GM21447 (cell line): ENCODE measurements around the gene SPATC1L.

ENCODE experiments used
- ATAC-seq: cut with Tn5 transposase; IDR thresholded peaks from one replicate; pipeline ENCODE4 v1.9.1; 2021; ENCODE audit not compliant: unreplicated experiment

The SPATC1L gene

GRCh38 chr21:46122237-46122671 lies 62.0 kb downstream of the SPATC1L start:
- ATAC-seq, result no peak

GRCh38 chr21:46121286-46122221 lies 62.7 kb downstream of the SPATC1L start:
- ATAC-seq, result no peak

- ATAC-seq, result no peak
Observed at GRCh38 chr21:46120301-46121285, 63.7 kb downstream of the SPATC1L start.

GRCh38 chr21:46119637-46120271 lies 64.5 kb downstream of the SPATC1L start:
- ATAC-seq, result no peak

GRCh38 chr21:46119144-46119636 lies 65.1 kb downstream of the SPATC1L start:
- no peak for ATAC-seq

- ATAC-seq, result no peak
Observed at GRCh38 chr21:46118316-46119143, 65.7 kb downstream of the SPATC1L start.

GRCh38 chr21:46117586-46118315 lies 66.5 kb downstream of the SPATC1L start:
- no peak for ATAC-seq

- no peak for ATAC-seq
Observed at GRCh38 chr21:46116776-46117585, 67.3 kb downstream of the SPATC1L start.

- ATAC-seq, result no peak
Observed at GRCh38 chr21:46116189-46116775, 68.0 kb downstream of the SPATC1L start.

- ATAC-seq, result no peak
Observed at GRCh38 chr21:46115441-46116188, 68.6 kb downstream of the SPATC1L start.

- no peak for ATAC-seq
Observed at GRCh38 chr21:46114963-46115362, 69.3 kb downstream of the SPATC1L start.

- ATAC-seq, result no peak
Observed at GRCh38 chr21:46113497-46114176, 70.6 kb downstream of the SPATC1L start.

GRCh38 chr21:46112725-46113215 lies 71.5 kb downstream of the SPATC1L start:
- no peak for ATAC-seq

GRCh38 chr21:46111857-46112724 lies 72.2 kb downstream of the SPATC1L start:
- no peak for ATAC-seq

- ATAC-seq, result no peak
Observed at GRCh38 chr21:46111193-46111571, 73.1 kb downstream of the SPATC1L start.
